ENCODE data around the gene CAB39L.

GRCh38 chr13:49444524-49445395, 896 bp upstream of the CAB39L start:
- TF ChIP-seq SIN3A (IDR thresholded peaks at IDR 0.05; ENCODE audit: borderline replicate concordance, low read depth, low read length) (no peak), ZFAT (CRISPR knock-in tag; conservative IDR thresholded peaks at IDR 0.05) (no peak), NR3C1 (CRISPR knock-in tag; IDR thresholded peaks at IDR 0.05) (no peak), JUND (CRISPR knock-in tag; IDR thresholded peaks at IDR 0.05) (no peak), JUN (CRISPR knock-in tag; IDR thresholded peaks at IDR 0.05) (no peak), CTCF (CRISPR knock-in tag; IDR thresholded peaks at IDR 0.05) (no peak), ZZZ3 (CRISPR knock-in tag; IDR thresholded peaks at IDR 0.05; ENCODE audit: borderline replicate concordance) (no peak), EP300 (IDR thresholded peaks at IDR 0.05; ENCODE audit: low read depth in 2 of 2, low read length in 2 of 2) (no peak), EP300 (CRISPR knock-in tag; IDR thresholded peaks at IDR 0.05; ENCODE audit: borderline replicate concordance) (no peak), SP1 (IDR thresholded peaks at IDR 0.05) (no peak), SP1 (CRISPR knock-in tag; IDR thresholded peaks at IDR 0.05) (no peak), ISX (CRISPR knock-in tag; conservative IDR thresholded peaks at IDR 0.05) (no peak), ARID2 (CRISPR knock-in tag; IDR thresholded peaks at IDR 0.05; ENCODE audit: borderline replicate concordance) (no peak), DMAP1 (CRISPR knock-in tag; IDR thresholded peaks at IDR 0.05) (no peak), ZNF740 (CRISPR knock-in tag; IDR thresholded peaks at IDR 0.05) (no peak)

All from HepG2 (cell line).